ENCODE results near the gene TIAM1.

The TIAM1 gene

DNA sequence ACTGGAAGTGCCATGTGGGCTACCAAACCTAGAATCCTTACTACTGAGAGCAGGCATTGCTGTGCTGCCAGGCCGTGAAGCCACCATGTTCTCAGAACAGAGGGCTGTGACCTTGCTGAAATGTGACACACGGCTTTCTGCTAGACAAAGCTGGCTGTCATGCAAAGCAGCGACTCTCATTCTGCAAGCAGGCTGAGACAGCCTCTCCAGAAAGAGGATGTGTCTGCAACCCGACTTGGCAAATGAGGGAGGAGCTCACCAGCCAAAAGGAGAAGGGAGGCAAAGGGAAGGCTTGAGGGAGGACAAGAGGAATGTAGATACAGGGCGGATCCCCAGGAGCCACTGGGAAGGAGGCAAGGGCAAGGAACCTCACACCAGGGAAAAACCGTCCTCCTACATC is 220.1 kb downstream of the TIAM1 start:
- no peak for DNase-seq

DNA sequence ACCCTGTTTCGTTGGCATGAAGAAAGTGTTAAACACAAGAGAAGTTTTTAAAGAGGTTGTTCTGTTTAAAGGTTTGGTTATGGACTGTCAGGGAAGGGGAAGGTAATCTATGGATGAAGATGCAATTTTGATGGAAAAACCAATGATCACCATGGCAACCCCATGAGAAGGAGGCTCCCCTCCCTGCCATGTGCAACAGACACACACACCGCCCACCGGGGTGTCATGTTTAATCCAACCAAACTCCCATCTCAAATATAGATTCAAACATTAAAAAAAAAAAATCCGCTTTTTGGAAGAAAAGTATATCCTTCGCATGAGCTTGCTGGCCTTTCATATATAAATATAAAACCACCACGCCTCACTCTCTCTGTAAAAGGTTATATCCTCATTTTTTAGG is 224.9 kb downstream of the TIAM1 start:
- DNase-seq = no peak

DNA sequence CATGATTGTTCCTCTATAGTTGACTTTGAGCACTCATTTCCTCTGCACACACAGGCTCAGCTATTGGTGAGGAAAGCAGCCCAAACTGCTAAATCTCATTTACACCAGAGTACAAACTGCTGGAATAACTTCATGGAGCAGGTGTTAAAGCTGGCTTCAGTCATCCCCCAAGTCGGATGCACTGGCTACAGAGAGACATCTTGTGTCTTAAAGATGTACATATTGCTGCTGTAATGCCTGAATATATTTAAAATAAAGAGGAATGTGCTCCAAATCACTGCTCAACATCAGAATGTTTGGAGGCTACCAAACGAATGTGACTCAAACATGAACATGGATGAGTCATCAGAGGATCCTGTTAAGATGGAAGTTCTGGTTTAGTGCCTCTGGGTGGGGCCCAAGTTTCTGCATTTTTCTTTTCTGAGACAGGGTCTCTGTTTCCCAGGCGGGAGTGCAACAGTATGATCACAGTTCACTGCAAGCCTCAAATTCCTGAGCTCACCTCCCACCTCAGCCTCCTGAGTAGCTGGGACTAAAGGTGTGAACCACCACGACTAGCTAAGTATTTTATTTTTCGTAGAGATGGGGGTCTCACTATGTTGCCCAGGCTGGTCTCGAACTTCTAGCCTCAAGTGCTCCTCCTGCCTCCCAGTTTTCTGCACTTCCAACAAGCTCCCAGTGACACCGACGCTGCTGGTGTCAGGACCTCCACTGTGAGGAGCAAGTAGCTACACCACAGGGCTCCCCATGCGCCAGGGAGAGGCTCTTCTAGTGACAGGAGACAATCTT is 226.7 kb downstream of the TIAM1 start:
- DNase-seq = peak; percentile 65

DNA sequence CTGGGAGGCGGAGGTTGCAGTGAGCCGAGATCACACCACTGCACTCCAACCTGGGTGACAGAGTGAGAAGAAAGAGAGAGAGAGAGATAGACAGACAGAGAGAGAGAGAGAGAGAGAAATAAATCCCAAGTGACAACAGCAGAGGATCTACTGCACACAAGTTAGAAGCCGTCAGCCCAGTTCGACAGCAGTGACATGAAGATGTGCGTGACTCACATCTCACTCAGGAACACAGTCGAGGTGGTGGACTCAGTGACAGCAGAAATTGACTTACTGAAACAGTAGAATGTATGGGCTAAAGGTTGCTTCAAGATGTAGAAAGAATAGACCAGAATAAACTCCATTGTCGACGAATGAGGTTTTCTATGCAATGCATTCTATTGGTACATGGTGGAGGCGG is 228.8 kb downstream of the TIAM1 start:
- DNase-seq = no peak

GRCh38 chr21:31111093-31111492 is 233.0 kb downstream of the TIAM1 start:
- DNase-seq = no peak

DNA sequence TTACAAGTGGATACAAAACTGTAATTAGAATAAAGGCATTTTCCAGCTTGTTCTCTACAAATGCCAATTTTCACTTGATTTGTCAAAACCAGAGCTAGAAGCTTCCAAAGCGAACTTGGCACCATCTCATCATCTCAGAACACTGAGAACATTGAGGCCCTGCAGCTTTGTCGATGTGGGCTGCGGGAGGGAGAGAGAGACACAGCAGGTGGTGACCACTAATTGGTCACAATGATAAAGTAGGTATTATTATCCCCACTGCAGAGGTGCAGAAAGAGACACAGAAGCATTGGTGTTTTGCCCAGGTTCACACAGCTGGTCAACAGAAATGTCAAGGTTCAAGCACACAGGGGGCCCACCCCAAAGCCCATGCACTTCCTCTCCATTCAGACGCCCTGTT is 233.6 kb downstream of the TIAM1 start:
- DNase-seq = no peak

- DNase-seq = no peak
Measured at GRCh38 chr21:31107871-31108270, 236.2 kb downstream of the TIAM1 start.

DNA sequence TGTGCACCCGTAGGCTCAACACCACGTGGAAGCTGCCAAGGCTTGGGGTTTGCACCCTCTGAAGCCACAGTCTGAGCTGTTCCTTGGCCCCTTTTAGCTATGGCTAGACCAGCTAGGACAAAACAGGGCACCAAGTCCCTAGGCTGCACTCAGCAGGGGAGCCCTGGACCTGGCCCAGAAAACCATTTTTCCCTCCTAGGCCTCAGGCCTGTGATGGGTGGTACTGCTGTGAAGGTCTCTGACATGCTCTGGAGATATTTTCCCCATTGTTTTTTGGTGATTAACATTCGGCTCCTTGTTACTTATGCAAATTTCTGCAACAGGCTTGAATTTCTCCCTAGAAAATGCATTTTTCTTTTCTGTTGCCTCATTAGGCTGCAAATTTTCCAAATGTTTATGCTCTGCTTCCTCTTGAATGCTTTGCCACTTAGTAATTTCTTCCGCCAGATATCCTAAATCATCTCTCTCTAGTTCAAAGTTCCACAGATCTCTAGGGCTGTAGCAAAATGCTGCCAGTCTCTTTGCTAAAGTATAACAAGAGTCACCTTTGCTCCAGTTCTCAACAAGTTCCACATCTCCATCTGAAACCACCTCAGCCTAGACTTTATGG is 236.8 kb downstream of the TIAM1 start:
- no peak for DNase-seq

- no peak for DNase-seq
Measured at GRCh38 chr21:31103571-31104265, 240.3 kb downstream of the TIAM1 start.

- no peak for DNase-seq
Measured at GRCh38 chr21:31103163-31103562, 240.9 kb downstream of the TIAM1 start.

- no peak for DNase-seq
Measured at GRCh38 chr21:31099122-31099521, 244.9 kb downstream of the TIAM1 start.

DNA sequence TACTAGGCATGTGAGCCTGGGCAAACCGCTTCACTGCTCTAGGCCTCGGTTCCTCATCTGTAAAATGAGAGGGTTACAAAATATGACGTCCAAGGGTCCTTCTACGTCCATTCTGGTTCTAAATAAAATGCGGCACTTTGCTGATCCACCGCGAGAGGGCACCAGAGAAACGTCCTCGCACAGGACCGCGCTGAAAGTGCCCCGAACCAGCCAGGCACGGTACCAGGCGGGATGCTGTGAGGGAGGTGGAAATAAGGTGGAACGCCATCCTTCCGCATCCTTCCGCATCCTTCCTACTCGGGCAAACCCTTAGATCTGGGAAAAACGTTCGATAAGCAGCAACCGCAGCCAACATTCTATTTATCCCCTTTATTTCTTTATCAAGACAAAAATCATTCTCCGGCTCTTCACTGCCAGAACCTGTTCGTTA is 245.5 kb downstream of the TIAM1 start:
- DNase-seq = peak; percentile 82

GRCh38 chr21:31092832-31093625 is 251.0 kb downstream of the TIAM1 start:
- DNase-seq = no peak

- no peak for DNase-seq
Measured at GRCh38 chr21:31090376-31090775, 253.7 kb downstream of the TIAM1 start.

- no peak for DNase-seq
Measured at GRCh38 chr21:31088474-31088751, 255.6 kb downstream of the TIAM1 start.

GRCh38 chr21:31087639-31088473 is 256.2 kb downstream of the TIAM1 start:
- no peak for DNase-seq

GRCh38 chr21:31084689-31085088 is 259.4 kb downstream of the TIAM1 start:
- DNase-seq = no peak

- peak; percentile 70 for DNase-seq
Measured at GRCh38 chr21:31078796-31079195, 265.3 kb downstream of the TIAM1 start.

DNA sequence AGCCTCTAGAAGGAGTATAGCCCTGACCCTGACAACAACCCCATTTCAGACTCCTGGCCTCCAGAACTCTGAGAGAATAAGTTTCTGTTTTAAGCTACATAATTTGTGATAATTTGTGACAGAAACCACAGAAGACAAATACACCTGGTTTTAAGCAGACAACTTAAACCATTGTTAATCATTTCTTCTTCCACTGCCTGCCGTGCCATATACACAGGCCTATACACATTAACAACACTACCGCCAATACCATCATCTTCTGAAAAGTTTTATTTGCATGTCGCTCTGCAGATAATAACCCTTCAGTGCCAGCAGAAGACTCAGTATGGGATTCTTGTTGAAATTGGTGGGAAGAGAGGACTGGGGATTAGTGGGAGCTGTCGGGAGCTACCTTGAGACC is 265.8 kb downstream of the TIAM1 start:
- DNase-seq = no peak

GRCh38 chr21:31075848-31076247 is 268.2 kb downstream of the TIAM1 start:
- DNase-seq = no peak

DNA sequence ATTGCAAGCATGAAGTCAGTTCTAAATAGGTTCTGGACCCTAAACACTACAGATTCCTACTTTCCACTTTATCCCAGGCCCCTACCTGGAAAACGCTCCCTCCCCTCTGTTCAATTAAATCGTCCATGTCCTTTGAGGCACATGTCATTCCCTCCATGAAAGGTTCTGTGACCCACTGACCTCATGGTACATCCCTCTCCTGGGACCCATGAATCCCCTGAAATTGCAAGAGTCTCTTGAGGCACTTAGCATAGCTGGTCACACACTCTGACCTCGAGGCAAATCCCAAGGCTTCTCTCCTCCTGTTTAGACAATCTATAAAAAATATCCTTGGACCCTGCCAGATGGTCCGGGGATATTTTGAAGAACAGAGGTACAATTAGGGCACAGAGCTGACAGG is 271.5 kb downstream of the TIAM1 start:
- DNase-seq = no peak

Data from activated CD4-positive, alpha-beta T cell treated with anti-CD3 and anti-CD28 coated beads, Interleukin-2, amount 50 U/mL, for 16 hours (primary cell).